A549 treated with ZK216348 at 1 μM for 4 hours (cell line): ENCODE measurements around the gene ZC2HC1B. TPM values are rescaled to one million over a fixed set of nuclear protein-coding genes. Genes with fewer than 3 reads are reported as not detected.

Source experiments
- total RNA-seq: library from RNA; stranded (reverse); fragments of 200-300 nt; extraction: Qiagen RNA extraction; gene quantifications from 5 replicates; pipeline ENCODE4 v1.2.3, GENCODE V29; 2022; ENCODE audit warnings: low read depth

Gene ZC2HC1B, protein sequence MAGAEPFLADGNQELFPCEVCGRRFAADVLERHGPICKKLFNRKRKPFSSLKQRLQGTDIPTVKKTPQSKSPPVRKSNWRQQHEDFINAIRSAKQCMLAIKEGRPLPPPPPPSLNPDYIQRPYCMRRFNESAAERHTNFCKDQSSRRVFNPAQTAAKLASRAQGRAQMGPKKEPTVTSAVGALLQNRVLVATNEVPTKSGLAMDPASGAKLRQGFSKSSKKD
- not detected in 5 replicates for total RNA-seq

GRCh38 chr6:143864234-143864633, at the start of gene ZC2HC1B:
Gene ZC2HC1B, plus strand, starts transcription at chr6:143864474. Its CDS starts 66 bp downstream, at chr6:143864540.

GRCh38 chr6:143842902-143843676, 21.2 kb upstream of the ZC2HC1B start, which contains the start of gene LTV1:
Gene LTV1, plus strand, starts transcription at chr6:143843338. Its CDS starts 140 bp downstream, at chr6:143843478.

Other genes with a start within 250 kb of the ZC2HC1B start
- gene PHACTR2, start 186.5 kb upstream of the ZC2HC1B start, total RNA-seq: 3.4 to 7.0 TPM (median 4.7 TPM) in 5 replicates
- gene LTV1, start 21.1 kb upstream of the ZC2HC1B start, total RNA-seq: 31.1 to 43.0 TPM (median 36.5 TPM) in 5 replicates
- gene PLAGL1, start 143.8 kb downstream of the ZC2HC1B start, total RNA-seq: 6.5 to 9.9 TPM (median 6.9 TPM) in 5 replicates
- 171 to 220 TPM (median 201 TPM) in 5 replicates for gene SF3B5, start 231.1 kb downstream of the ZC2HC1B start, total RNA-seq